ENCODE measurements around the gene ZMYM5.

DNA sequence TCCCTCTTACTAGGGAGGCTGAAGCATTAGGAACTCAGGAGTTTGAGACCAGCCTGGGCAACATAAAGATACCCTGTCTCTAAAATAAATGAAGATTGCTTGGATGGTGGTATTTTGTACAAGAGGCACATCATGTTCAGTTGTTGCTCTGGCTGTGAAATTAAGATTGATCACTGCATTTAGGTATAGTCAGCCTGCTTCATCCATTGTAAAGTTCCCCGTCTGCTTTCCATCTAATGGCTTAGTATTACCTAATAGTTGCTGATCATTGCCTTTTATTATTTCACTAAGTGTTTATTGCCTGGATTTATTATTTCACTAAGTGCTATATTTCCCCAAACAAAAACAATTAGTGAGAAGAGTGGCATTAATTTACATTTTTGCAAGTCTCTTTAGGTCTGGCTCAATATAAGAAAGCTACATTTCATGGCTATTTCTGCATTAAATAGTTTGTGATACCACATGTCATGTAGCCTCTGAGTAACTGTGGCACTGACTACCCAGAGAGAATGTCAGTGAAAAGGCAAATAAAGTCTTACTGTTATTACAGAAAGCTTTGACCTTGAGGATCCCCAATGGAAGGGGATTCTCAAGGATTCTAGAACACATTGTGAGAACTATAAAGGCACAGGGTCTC is 45.0 kb upstream of the ZMYM5 start:
- TF ChIP-seq, protein P1, sequence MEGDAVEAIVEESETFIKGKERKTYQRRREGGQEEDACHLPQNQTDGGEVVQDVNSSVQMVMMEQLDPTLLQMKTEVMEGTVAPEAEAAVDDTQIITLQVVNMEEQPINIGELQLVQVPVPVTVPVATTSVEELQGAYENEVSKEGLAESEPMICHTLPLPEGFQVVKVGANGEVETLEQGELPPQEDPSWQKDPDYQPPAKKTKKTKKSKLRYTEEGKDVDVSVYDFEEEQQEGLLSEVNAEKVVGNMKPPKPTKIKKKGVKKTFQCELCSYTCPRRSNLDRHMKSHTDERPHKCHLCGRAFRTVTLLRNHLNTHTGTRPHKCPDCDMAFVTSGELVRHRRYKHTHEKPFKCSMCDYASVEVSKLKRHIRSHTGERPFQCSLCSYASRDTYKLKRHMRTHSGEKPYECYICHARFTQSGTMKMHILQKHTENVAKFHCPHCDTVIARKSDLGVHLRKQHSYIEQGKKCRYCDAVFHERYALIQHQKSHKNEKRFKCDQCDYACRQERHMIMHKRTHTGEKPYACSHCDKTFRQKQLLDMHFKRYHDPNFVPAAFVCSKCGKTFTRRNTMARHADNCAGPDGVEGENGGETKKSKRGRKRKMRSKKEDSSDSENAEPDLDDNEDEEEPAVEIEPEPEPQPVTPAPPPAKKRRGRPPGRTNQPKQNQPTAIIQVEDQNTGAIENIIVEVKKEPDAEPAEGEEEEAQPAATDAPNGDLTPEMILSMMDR (IDR thresholded peaks at IDR 0.05 in 4 of 5, conservative IDR thresholded peaks at IDR 0.05 in 1 of 5) = no peak
- no peak for TF ChIP-seq POLR2A (IDR thresholded peaks at IDR 0.05)

Measured in gastrocnemius medialis (tissue), 4 donors.